A549 (cell line): ENCODE results near the gene CEP78. TPM values are rescaled to one million over a fixed set of nuclear protein-coding genes. Genes with fewer than 3 reads are reported as not detected.

ENCODE experiments used
- ATAC-seq, 2 experiments: fragments of 200-7000 bp in 1 of 2; fragments of >200 bp in 1 of 2; cut with Nextera tagmentation in 1 of 2; cut with Tn5 transposase in 1 of 2; 3 replicates each; pipeline versions ENCODE4 v1.8.0 to v1.9.1; 2018 to 2020; ENCODE audit warnings: mild to moderate bottlenecking in 1 of 2, moderate library complexity in 1 of 2
- CTCF ChIA-PET: fragments of 300-600 bp; sonication (Branson Sonifier 250); formaldehyde crosslinking; extraction: SDS; loops from one replicate; lab custom pipeline; 2021; ENCODE audit warnings: antibody characterized with exemption, inconsistent platforms; lab: Yijun Ruan, JAX
- POLR2A ChIA-PET: fragments of 350-600 bp; formaldehyde crosslinking; extraction: SDS; loops from one replicate; lab custom pipeline; 2021; ENCODE audit warnings: antibody characterized with exemption, inconsistent platforms; lab: Yijun Ruan, JAX
- DNase-seq, 2 experiments: peaks; one replicate each; pipeline versions ENCODE4 v3.0.0 to v3.0.0-alpha.2; 2011 to 2016; ENCODE audit warnings: low read depth in 1 of 2, low spot score in 1 of 2
- FAIRE-seq: peaks from 2 replicates; lab custom pipeline; 2011; peaks lifted over from hg19 to GRCh38; lab: Jason Lieb, UNC
- H3K27ac ChIP-seq, 2 experiments: fragments of >200 bp; sonication (Bioruptor Twin); formaldehyde crosslinking; 3 replicates each; pipeline ENCODE4 v1.5.1; 2016 to 2017
- H3K4me1 ChIP-seq: fragments of >200 bp; sonication (Bioruptor Twin); formaldehyde crosslinking; 3 replicates; pipeline ENCODE4 v1.6.1; 2016
- H3K4me2 ChIP-seq: fragments of >200 bp; sonication (Bioruptor Twin); formaldehyde crosslinking; 3 replicates; pipeline ENCODE4 v1.6.1; 2016
- H3K4me3 ChIP-seq: fragments of >200 bp; sonication (Bioruptor Twin); formaldehyde crosslinking; 3 replicates; pipeline ENCODE4 v1.5.1; 2016
- H3K9me3 ChIP-seq: fragments of >200 bp; sonication (Bioruptor Twin); formaldehyde crosslinking; 3 replicates; pipeline ENCODE4 v1.6.1; 2016
- BHLHE40 ChIP-seq: IDR thresholded peaks from 2 replicates; pipeline ENCODE4 v1.6.1; 2012; ENCODE audit warnings: low read depth, low read length, inconsistent platforms
- CBX2 ChIP-seq: fragments of 200-600 bp; sonication (generic); IDR thresholded peaks from 2 replicates; pipeline ENCODE4 v1.6.1; 2016; ENCODE audit warnings: low read depth, mild to moderate bottlenecking, borderline replicate concordance
- CBX8 ChIP-seq: fragments of 200-600 bp; sonication (generic); IDR thresholded peaks from 2 replicates; pipeline ENCODE4 v1.6.1; 2016
- CHD4 ChIP-seq: fragments of 200-600 bp; sonication (generic); IDR thresholded peaks from 2 replicates; pipeline ENCODE4 v1.6.1; 2016; ENCODE audit warnings: antibody characterized with exemption, mild to moderate bottlenecking, borderline replicate concordance
- EP300 ChIP-seq, 2 experiments: fragments of >200 bp; sonication (Bioruptor Twin); formaldehyde crosslinking; IDR thresholded peaks; 2 replicates in 1 of 2; 3 replicates in 1 of 2; pipeline ENCODE4 v1.6.1; 2016 to 2017
- FOSL2 ChIP-seq, 2 experiments: fragments of 450-650 bp in 1 of 2; fragments of >200 bp in 1 of 2; sonication (Bioruptor Twin) in 1 of 2; formaldehyde crosslinking; IDR thresholded peaks; 2 replicates each; pipeline versions ENCODE4 v1.5.0 to v1.6.1; 2016 to 2020; ENCODE audit warnings: mild to moderate bottlenecking in 1 of 2, moderate library complexity in 1 of 2
- HDAC2 ChIP-seq: fragments of 200-600 bp; sonication (generic); IDR thresholded peaks from 2 replicates; pipeline ENCODE4 v1.6.1; 2016
- HEYL ChIP-seq: fragments of 250-450 bp; sonication (Bioruptor Pico); IDR thresholded peaks from 2 replicates; pipeline ENCODE4 v1.8.0; 2021; ENCODE audit warnings: mild to moderate bottlenecking, moderate library complexity
- HOXB5 ChIP-seq: fragments of 250-450 bp; sonication (Bioruptor Pico); IDR thresholded peaks from 2 replicates; pipeline ENCODE4 v1.5.0; 2020; ENCODE audit warnings: mild to moderate bottlenecking, moderate library complexity
- JUN ChIP-seq, 2 experiments: fragments of >200 bp; sonication (Bioruptor Twin); formaldehyde crosslinking; IDR thresholded peaks; 2 replicates in 1 of 2; 3 replicates in 1 of 2; pipeline ENCODE4 v1.6.1; 2016 to 2017
- MAFK ChIP-seq: fragments of 450-650 bp; IDR thresholded peaks from 2 replicates; pipeline ENCODE4 v1.6.1; 2014; ENCODE audit not compliant: partially characterized antibody
- POLR2A ChIP-seq: IDR thresholded peaks from 2 replicates; pipeline ENCODE4 v1.6.1; 2012; ENCODE audit warnings: mild to moderate bottlenecking, low read length
- RARB ChIP-seq: fragments of 250-450 bp; sonication (Bioruptor Pico); IDR thresholded peaks from 2 replicates; pipeline ENCODE4 v1.8.0; 2021; ENCODE audit warnings: mild to moderate bottlenecking, moderate library complexity
- RCOR1 ChIP-seq: fragments of 150-350 bp; IDR thresholded peaks from 2 replicates; pipeline ENCODE4 v1.6.1; 2014; ENCODE audit warnings: antibody characterized with exemption, low read length, low read depth
- SMC3 ChIP-seq: fragments of >200 bp; sonication (Bioruptor Twin); formaldehyde crosslinking; IDR thresholded peaks from 3 replicates; pipeline ENCODE4 v1.6.1; 2018; ENCODE audit warnings: inconsistent platforms
- TFCP2L1 ChIP-seq: fragments of 250-450 bp; sonication (Bioruptor Pico); IDR thresholded peaks from 2 replicates; pipeline ENCODE4 v1.5.0; 2021; ENCODE audit warnings: mild to moderate bottlenecking
- USF2 ChIP-seq: fragments of 450-650 bp; IDR thresholded peaks from 2 replicates; pipeline ENCODE4 v1.6.1; 2014; ENCODE audit warnings: antibody characterized with exemption
- ZSCAN20 ChIP-seq: fragments of 250-450 bp; sonication (Bioruptor Pico); IDR thresholded peaks from 2 replicates; pipeline ENCODE4 v1.8.0; 2022; ENCODE audit warnings: mild to moderate bottlenecking, moderate library complexity
- WGBS: methylation state at CpG from one replicate; pipeline ENCODE4 v1.1.6; 2017; ENCODE audit errors: missing lambda C conversion rate; 5-methylcytosine and 5-hydroxymethylcytosine counted together
- polyA plus RNA-seq, 4 experiments: library from polyadenylated mRNA; depleted of rRNA in 3 of 4; stranded (reverse); fragments of >200 nt; fragmentation: RNase III in 1 of 4; extraction: RNeasy Plus Mini Kit Qiagen cat#74134 plus additional on column Dnase treatment in 1 of 4; gene quantifications; 2 replicates in 3 of 4; 3 replicates in 1 of 4; pipeline ENCODE4 v1.2.3, GENCODE V29; 2011 to 2017
- TF ChIP-seq, protein P1 (sequence below): fragments of 200-600 bp; sonication (generic); IDR thresholded peaks from 2 replicates; pipeline ENCODE4 v1.6.1; 2016; ENCODE audit warnings: antibody characterized with exemption, mild to moderate bottlenecking, moderate library complexity
- TF ChIP-seq, protein P2 (sequence below): fragments of >200 bp; sonication (Bioruptor Twin); formaldehyde crosslinking; IDR thresholded peaks from 2 replicates; pipeline ENCODE4 v1.6.1; 2016

CEP78 gene
- polyA plus RNA-seq, 2 of the 4 experiments (the other 2 are of a cell fraction) = 16.5 to 28.9 TPM

DNA sequence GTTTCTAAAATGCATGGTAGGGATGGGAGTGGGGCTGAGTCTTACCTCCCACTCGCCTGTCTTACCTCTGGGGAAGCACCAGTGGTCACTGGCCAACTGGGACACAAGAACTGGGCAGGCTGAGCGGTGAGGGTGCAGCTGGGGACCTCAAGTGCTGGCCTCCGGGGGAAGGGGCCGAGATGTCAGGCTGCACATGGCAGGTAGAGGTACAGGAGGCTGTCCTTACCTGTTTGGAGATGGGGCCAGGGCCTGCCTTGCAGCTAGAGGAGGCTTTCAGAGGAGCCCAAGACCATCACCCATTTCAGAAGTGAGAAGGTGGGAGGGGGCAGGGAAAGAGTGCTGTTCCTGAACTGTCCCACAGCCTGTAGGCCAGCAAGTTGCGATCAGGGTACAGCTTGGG, 75.2 kb downstream of the CEP78 start:
- WGBS = 97% methylated on average over 5 of the region's 5 CpGs
- POLR2A ChIA-PET = interaction anchor here (1.2 to 1.3 kb wide), 2 partner anchors 10 to 14 kb away, joined by 3 to 4 read pairs; partner anchors contain the start of gene PSAT1
- no peaks in the 10 kb centered on the region for H3K9me3 ChIP-seq
- no peak for ATAC-seq
- FAIRE-seq = no peak
- H3K27ac ChIP-seq = no peak overlapping the region
- TF ChIP-seq SMC3 (no peak), EP300 (IDR thresholded peaks at IDR 0.05) (no peak), BHLHE40 (no peak), POLR2A (no peak), CBX8 (no peak), JUN (IDR thresholded peaks at IDR 0.05) (no peak), TFCP2L1 (CRISPR knock-in tag) (no peak), MAFK (no peak), ZSCAN20 (CRISPR knock-in tag) (no peak), HEYL (CRISPR knock-in tag) (no peak), CHD4 (no peak), HOXB5 (no peak), USF2 (no peak), CBX2 (no peak), RCOR1 (no peak), RARB (CRISPR knock-in tag) (no peak), HDAC2 (no peak)
- TF ChIP-seq, protein P1, sequence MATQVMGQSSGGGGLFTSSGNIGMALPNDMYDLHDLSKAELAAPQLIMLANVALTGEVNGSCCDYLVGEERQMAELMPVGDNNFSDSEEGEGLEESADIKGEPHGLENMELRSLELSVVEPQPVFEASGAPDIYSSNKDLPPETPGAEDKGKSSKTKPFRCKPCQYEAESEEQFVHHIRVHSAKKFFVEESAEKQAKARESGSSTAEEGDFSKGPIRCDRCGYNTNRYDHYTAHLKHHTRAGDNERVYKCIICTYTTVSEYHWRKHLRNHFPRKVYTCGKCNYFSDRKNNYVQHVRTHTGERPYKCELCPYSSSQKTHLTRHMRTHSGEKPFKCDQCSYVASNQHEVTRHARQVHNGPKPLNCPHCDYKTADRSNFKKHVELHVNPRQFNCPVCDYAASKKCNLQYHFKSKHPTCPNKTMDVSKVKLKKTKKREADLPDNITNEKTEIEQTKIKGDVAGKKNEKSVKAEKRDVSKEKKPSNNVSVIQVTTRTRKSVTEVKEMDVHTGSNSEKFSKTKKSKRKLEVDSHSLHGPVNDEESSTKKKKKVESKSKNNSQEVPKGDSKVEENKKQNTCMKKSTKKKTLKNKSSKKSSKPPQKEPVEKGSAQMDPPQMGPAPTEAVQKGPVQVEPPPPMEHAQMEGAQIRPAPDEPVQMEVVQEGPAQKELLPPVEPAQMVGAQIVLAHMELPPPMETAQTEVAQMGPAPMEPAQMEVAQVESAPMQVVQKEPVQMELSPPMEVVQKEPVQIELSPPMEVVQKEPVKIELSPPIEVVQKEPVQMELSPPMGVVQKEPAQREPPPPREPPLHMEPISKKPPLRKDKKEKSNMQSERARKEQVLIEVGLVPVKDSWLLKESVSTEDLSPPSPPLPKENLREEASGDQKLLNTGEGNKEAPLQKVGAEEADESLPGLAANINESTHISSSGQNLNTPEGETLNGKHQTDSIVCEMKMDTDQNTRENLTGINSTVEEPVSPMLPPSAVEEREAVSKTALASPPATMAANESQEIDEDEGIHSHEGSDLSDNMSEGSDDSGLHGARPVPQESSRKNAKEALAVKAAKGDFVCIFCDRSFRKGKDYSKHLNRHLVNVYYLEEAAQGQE = no peak
- no peak overlapping the region for H3K4me3 ChIP-seq
- H3K4me2 ChIP-seq = no peak overlapping the region
- peaks cover 7% of the 10 kb centered on the region; the same call in 1 of the 3 replicates for H3K4me1 ChIP-seq
- no peak for DNase-seq
- CTCF ChIA-PET = no interaction called here

DNA sequence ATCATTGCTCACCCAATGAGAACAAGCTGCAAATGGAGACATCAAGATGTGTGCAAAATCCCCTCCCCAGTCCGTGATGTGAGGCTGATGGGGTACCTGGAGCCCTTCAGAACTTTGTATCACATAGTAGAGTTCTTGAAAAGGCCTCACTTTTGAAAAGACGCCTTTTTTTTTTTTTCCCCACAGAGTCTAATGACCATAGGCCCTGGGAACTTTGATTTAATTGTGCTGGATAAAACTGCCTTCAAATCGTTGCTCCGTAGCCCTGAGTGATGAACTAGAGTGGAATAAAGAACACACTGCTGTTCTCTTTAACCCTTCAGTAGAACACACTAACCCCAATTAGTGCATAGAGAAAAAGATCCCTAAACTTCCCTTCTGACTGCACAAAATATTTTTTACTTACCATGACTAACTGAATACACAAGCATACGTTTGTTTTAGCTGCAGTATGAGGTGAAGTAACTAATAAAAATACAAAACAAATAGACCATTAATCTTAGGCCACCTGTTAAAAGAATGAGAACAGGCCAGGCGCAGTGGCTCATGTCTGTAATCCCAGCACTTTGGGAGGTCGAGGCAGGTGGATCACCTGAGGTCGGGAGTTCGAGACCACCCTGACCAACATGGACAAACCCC, 76.1 kb downstream of the CEP78 start:
- Histone ChIP-seq H3K9me3 (no peaks in the 10 kb centered on the region), H3K4me1 (peaks cover 7% of the 10 kb centered on the region; the same call in 1 of the 3 replicates), H3K4me2 (no peak overlapping the region), H3K4me3 (no peak overlapping the region), H3K27ac (no peak overlapping the region)
- TF ChIP-seq, protein P2, sequence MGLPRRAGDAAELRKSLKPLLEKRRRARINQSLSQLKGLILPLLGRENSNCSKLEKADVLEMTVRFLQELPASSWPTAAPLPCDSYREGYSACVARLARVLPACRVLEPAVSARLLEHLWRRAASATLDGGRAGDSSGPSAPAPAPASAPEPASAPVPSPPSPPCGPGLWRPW = no peak
- no peak for TF ChIP-seq FOSL2 (IDR thresholded peaks at IDR 0.05)
- 0 out of 2 replicates have a peak, but pooled peaks have one; percentile 19 for TF ChIP-seq FOSL2 (CRISPR knock-in tag; IDR thresholded peaks at IDR 0.05)
- ChIA-PET CTCF (interaction anchor here (1.2 kb wide), 1 partner anchor 44 kb away, joined by 3 read pairs; no protein-coding TSS in a partner anchor), POLR2A (interaction anchor here (0.6 to 1.0 kb wide), 2 partner anchors 12 to 15 kb away, joined by 3 to 5 read pairs; partner anchors contain the start of gene PSAT1)
- ATAC-seq (no peak), FAIRE-seq (no peak), DNase-seq (no peak)
- 74% methylated on average over 9 of the region's 9 CpGs for WGBS
